Large intestine (tissue), 3 donors: ENCODE results near the gene KRT33A. TPM values are rescaled to one million over a fixed set of nuclear protein-coding genes. Genes with fewer than 3 reads are reported as not detected.
A peak's percentile ranks its signal among the peaks of the same experiment; 100 is the strongest.

Source experiments
- DNase-seq, 2 donors: peaks; one replicate each; pipeline versions ENCODE4 v3.0.0 to v3.0.0-alpha.2; 2013
- H3K27ac ChIP-seq: one replicate; pipeline ENCODE4 v1.5.1; 2013; ENCODE audit warnings: low read length
- H3K27me3 ChIP-seq: 2 replicates; pipeline ENCODE4 v1.6.1; 2013; ENCODE audit warnings: low read length; ENCODE audit not compliant: control insufficient read depth, insufficient read depth
- H3K36me3 ChIP-seq: 2 replicates; pipeline ENCODE4 v1.6.1; 2013; ENCODE audit warnings: low read length; ENCODE audit not compliant: control insufficient read depth, insufficient read depth
- H3K4me1 ChIP-seq: one replicate; pipeline ENCODE4 v1.6.1; 2013; ENCODE audit warnings: low read length; ENCODE audit not compliant: control insufficient read depth, insufficient read depth
- H3K4me3 ChIP-seq: one replicate; pipeline ENCODE4 v1.5.1; 2013; ENCODE audit warnings: low read length
- H3K9me3 ChIP-seq: one replicate; pipeline ENCODE4 v1.6.1; 2013; ENCODE audit warnings: mild to moderate bottlenecking, low read depth, low read length, moderate library complexity; ENCODE audit not compliant: control insufficient read depth
- WGBS: methylation state at CpG from one replicate; pipeline ENCODE4 v1.1.5; 2013; ENCODE audit warnings: low lambda C conversion rate; ENCODE audit not compliant: insufficient coverage; 5-methylcytosine and 5-hydroxymethylcytosine counted together
- polyA plus RNA-seq: library from polyadenylated mRNA; unstranded; fragments of 120-200 nt; gene quantifications from one replicate; pipeline ENCODE4 v1.2.1, GENCODE V29; 2013

Gene KRT33A
- polyA plus RNA-seq, 1 donor = not detected

- no peaks in the 10 kb centered on the region for H3K4me1 ChIP-seq
These were observed 21.2 kb downstream of the KRT33A start for GRCh38 chr17:41329279-41329948.

DNA sequence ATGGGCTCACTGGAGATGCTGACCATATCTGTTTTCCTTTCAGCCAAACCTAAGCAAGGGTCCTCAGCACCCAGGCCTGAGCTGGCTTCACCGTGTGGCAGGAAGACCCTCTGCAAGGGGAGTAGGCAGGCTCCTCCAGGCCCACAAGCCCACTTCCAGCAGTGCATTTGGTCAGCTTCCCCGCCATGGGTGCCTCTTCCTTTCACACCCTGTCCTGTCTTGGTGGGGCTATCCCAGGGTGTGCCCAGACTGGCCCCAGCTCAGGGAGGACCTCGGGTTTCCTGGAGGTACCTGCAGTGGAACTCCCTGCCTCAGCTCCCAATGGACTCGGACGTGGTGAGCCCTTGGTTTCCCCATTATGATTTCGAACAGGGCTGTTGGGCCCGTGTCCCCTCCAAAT lies 22.4 kb downstream of the KRT33A start:
- no peak overlapping the region for H3K4me3 ChIP-seq
- DNase-seq = no peak
- H3K9me3 ChIP-seq = no peaks in the 10 kb centered on the region
- no CpG with 5 or more reads among the region's 7 CpGs for WGBS
- no peaks in the 10 kb centered on the region for H3K36me3 ChIP-seq
- no peaks in the 10 kb centered on the region for H3K27me3 ChIP-seq
- H3K4me1 ChIP-seq = no peaks in the 10 kb centered on the region
- H3K27ac ChIP-seq = no peak overlapping the region

More at GRCh38 chr17:41329279-41329948, 21.2 kb downstream of the KRT33A start:
- Histone ChIP-seq H3K9me3 (no peaks in the 10 kb centered on the region), H3K36me3 (no peaks in the 10 kb centered on the region), H3K27ac (no peak overlapping the region), H3K27me3 (no peaks in the 10 kb centered on the region), H3K4me3 (no peak overlapping the region)
- 0% methylated on average over 1 of the region's 13 CpGs for WGBS
- peak in 1 of 2 donors; percentile 18 for DNase-seq

DNA sequence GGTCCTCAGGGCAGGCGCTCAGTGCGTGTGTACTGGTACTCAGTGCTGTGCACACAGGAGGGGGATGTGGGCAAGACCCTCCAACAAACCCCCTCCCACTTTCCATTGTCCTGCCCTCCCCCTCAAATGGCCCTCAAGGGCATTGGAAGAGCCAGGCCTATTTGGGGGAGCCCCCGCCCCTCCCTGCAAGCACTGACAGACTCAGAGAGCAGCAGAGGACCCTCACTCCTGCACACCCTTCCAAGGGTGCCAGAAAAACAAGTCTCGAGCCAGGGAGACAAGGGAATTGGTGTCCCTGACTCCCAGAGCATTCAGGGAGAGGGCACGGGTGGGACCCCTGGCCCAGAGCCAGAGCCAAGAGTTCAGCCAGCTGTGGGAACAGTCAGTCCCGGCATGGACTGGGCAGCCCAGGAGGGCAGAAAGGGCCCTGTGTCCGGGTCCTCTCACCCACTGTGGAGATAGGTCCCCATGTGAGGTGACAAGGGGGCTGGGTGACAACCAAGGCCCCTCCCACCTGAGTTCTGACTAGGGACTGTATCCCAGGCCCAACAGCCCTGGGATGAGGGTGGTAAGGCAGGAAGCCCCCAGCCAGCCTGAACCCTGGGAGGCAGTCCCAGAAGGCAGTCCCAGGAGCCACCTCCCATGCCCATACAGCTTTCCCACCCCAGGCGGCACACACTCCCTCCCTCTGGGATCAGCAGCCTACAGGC lies 23.1 kb downstream of the KRT33A start:
- Histone ChIP-seq H3K4me1 (no peaks in the 10 kb centered on the region), H3K9me3 (no peaks in the 10 kb centered on the region), H3K27me3 (no peaks in the 10 kb centered on the region), H3K36me3 (no peaks in the 10 kb centered on the region), H3K27ac (no peak overlapping the region), H3K4me3 (no peak overlapping the region)
- WGBS = no CpG with 5 or more reads among the region's 8 CpGs
- no peak for DNase-seq

DNA sequence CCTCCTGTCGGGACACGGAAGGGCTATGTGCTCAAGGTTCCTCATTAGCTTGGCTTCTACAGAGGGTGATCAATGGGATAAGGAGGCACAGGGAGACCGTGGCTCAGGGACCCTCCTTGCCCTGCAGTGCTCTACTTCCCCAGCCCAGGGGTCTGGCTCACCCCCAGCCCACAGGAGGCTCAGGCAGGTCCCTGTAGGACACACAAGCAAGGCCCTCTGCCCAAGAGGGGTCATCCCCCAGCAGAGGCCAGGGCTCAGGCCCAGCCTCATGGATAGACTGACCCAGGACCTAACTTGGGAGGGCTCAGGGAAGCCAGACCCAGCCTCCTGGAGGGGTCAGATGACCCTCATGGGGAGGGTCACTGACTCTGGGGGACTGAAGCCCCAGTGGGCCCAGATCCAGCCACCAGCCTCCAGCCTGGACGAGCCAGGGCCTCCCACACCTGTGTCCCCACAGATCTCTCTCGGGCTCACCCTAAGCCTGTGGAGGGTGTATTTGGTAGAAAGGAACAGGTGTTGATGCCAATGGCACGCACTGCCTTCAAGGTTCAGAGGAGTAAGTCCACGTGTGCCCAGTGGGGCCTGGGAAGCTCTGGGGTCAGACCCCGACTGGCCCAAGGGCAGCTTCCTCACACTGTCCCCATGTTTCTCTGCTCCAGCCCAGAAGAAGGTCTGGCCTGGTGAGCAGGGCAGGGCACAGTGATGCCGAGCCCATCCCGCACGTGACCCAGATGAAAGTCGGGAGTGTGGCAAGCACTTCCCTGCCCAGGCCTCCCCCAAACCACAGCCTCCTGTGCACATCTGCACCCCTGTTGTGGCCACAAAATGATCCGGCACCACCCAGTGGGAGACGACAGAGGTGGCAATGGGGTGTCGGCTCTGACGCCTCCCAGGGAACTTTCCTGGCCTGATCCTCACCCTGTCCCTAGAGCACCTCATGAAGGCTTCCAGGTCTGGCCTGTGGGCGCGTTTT lies 24.2 kb downstream of the KRT33A start:
- Histone ChIP-seq H3K27me3 (no peaks in the 10 kb centered on the region), H3K9me3 (no peaks in the 10 kb centered on the region), H3K4me3 (no peak overlapping the region), H3K36me3 (no peaks in the 10 kb centered on the region), H3K4me1 (no peaks in the 10 kb centered on the region), H3K27ac (no peak overlapping the region)
- WGBS = no CpG with 5 or more reads among the region's 18 CpGs
- no peak for DNase-seq

DNA sequence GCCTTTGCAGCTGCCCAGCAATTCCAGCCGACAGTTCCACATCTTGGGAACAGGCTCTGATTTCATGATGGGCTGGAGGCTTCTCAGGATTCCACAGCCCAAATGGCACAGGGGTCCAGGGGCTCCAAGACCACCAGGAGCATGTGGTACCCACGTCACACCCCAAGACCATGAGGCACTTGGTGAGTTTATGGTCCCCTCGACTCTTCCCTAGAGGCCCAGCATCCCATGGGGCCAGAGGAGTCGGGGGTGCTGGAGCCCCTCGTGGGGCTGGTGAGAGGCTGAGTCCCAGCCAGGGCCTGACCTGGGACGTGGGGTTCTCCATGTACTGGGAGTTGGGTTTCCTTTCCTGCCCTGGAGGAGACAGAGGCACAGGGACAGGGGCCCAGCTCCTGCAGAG lies 25.0 kb downstream of the KRT33A start:
- H3K36me3 ChIP-seq = no peaks in the 10 kb centered on the region
- WGBS = no CpG with 5 or more reads among the region's 6 CpGs
- no peak overlapping the region for H3K4me3 ChIP-seq
- no peak for DNase-seq
- H3K4me1 ChIP-seq = no peaks in the 10 kb centered on the region
- H3K9me3 ChIP-seq = no peaks in the 10 kb centered on the region
- no peak overlapping the region for H3K27ac ChIP-seq
- H3K27me3 ChIP-seq = no peaks in the 10 kb centered on the region

GRCh38 chr17:41325126-41325525 lies 25.5 kb downstream of the KRT33A start:
- no peaks in the 10 kb centered on the region for H3K4me1 ChIP-seq
- no peak for DNase-seq

GRCh38 chr17:41324180-41325075 lies 26.2 kb downstream of the KRT33A start:
- no peaks in the 10 kb centered on the region for H3K27me3 ChIP-seq
- H3K27ac ChIP-seq = no peak overlapping the region
- no peak overlapping the region for H3K4me3 ChIP-seq
- no peaks in the 10 kb centered on the region for H3K36me3 ChIP-seq
- no peaks in the 10 kb centered on the region for H3K4me1 ChIP-seq
- peak in 1 of 2 donors; percentile 10 for DNase-seq
- no CpG with 5 or more reads among the region's 16 CpGs for WGBS
- peaks cover 2% of the 10 kb centered on the region for H3K9me3 ChIP-seq

More at GRCh38 chr17:41325126-41325525, 25.5 kb downstream of the KRT33A start:
- no peaks in the 10 kb centered on the region for H3K9me3 ChIP-seq
- H3K4me3 ChIP-seq = no peak overlapping the region
- H3K27me3 ChIP-seq = no peaks in the 10 kb centered on the region
- no CpG with 5 or more reads among the region's 10 CpGs for WGBS
- no peaks in the 10 kb centered on the region for H3K36me3 ChIP-seq
- no peak overlapping the region for H3K27ac ChIP-seq

DNA sequence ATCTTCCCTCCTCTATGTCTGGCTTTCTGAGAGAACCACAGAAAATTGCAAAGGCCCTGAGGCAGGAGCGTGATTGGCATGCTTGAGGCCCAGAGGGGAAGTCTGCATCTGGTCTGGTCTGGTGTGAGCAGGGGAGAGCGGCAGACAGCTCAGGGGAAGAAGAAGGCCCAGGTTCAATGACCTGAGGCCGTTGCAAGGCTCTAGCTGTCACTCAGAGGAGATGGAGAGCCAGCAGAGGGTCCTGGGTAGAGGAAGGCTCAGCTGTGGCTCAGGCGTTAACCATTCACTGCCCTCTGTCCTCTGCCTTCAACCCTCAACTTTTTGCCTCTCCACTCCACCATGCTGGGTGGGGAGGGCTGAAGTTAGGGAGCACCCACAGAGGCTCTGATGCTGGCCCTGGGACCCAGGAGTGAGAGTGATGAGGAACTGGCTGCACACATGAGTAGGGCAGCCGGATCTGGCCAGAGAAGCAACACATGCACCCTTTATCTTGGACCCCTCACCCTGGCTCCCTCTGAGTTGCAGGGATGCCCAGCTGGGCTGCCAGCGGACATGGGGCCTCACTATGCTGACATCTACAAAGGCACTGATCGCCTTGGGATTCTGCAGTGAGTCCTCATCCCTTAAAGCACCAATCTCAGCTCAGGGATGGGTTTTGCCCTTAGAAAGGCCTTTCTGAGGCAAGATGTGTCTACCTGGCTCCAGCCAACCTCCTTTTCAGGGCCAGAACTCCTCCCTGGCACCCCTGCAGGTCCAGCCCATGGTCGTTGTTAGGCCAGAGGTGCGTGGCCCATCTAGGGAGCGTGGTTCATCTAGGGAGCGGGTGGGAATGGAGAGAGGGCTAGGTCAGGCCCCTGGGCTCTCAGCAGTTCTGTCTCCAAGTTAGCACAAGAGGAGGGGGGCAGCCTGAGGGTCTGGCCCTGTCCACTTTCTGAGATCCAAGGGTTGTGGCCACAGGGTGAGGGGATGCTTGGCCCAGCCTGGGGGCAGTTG lies 27.4 kb downstream of the KRT33A start:
- Histone ChIP-seq H3K9me3 (peaks cover 2% of the 10 kb centered on the region), H3K4me1 (no peaks in the 10 kb centered on the region), H3K27ac (no peak overlapping the region), H3K27me3 (no peaks in the 10 kb centered on the region), H3K4me3 (no peak overlapping the region), H3K36me3 (no peaks in the 10 kb centered on the region)
- WGBS = 100% methylated on average over 1 of the region's 11 CpGs
- DNase-seq = no peak
